ENCODE data around the gene FETUB.

GRCh38 chr3:186613637-186614265 lies 26.4 kb upstream of the FETUB start:
- no peak for TF ChIP-seq CTCF (IDR thresholded peaks at IDR 0.05; ENCODE audit: insufficient read depth, low read length)
- no peak for TF ChIP-seq POLR2AphosphoS5 (IDR thresholded peaks at IDR 0.05; ENCODE audit: low read depth)
